ENCODE data around the gene ENPP7. TPM values are rescaled to one million over a fixed set of nuclear protein-coding genes. Genes with fewer than 3 reads are reported as not detected.

ENPP7 gene
- total and polyA plus RNA-seq, 8 donors, result 0.05 to 0.15 (median 0.12) TPM; not detected in 3

DNA sequence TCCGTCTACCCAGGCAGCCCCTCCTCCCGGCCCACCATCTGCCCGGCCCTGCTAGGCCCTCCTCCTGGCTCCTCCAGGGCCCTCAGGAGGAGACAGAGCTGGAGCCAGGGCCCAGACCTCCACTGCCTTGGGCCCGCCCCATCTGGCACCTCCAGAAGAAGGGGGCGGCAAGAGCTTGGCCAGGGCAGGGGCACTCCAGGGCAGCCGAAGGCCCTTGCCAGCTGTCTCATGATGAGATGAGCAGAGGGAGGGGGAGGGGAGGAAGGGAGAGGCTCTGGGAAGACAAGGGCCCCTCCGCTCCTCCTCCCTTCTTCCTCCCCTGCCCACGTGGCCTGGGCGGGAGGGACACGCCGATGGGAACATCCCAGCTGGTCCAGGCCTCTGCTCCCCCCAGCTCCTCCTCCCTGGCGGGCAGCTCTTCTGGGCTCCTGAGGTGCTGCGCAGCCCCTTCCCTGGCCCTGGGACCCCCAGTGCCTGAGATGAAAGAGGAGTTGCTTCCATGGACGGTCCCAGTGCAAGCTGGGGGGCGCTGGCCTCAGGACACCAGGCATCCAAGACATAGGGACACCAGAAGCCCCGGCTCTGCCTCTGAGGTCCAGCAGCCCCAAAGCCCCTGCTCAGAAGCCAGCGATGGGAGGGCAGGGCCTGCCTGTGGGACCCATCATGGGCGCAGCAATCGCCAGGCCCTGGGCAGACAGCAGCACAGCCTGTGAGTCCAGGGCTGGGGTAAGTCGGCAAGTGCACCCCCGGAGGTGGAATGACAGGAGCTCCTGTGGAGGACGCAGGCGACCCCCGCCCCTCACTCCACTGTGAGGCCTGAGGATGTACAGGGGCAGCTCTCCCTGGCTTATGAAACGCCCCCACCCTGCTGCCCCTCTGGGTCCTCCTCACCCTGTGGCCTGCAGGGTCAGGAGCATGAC lies 23.6 kb upstream of the ENPP7 start:
- FAIRE-seq, result no peak
- intact Hi-C loops (cut with DNase I), result loop anchor here in 1 of 3 donors (10.0 kb wide), 1 partner anchor 312 kb away; no protein-coding TSS in a partner anchor

DNA sequence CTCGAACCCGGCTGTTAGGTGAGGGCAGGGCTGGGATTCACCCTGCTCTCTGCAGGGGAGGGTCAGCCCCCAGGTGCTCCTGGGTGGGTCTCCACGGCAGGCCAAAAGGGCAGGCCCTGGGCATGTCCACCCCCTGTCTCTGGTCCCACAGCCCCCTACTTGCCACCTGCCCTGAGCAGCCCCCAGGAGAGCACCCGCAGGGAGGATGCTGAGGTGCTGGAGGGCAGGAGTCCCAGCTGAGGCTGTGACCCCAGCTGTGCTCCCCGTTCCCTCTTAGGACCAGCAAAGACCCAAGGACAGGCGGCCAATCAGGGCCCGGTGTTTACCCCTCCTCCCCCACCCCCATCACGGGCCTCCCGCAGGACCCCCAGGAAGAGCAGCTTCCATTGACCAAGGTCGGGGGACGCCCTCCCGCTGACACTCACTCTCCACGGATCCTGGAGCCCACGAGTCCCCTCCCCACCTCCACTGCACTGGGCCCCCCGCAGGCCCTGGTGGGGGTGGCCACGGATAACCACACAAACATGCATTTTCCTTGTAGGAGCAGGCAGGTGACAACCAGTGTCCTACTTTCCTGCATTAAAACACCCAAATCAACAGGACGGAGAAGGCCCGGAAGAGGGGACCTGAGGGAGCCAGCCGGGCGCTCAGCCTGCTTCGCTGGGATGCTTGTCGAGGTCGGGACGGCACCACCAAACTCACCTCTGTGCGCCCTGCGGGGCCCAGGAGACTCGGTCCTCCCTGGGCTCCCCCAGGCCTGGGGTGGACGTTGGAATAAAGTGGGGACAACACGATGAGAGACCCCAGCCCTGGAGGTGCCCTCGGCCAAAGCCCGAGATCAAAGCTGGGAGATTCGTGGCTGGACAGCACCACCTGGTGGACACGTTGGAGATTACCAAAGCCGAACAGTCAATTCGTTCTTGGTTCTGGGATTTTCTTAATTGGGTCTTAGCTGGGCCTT lies 22.5 kb upstream of the ENPP7 start:
- no peak for FAIRE-seq

More for the DNA sequence above, 23.6 kb upstream of the ENPP7 start:
- H3K4me3 ChIP-seq, result no peak overlapping the region
- no peaks in the 10 kb centered on the region for H3K4me1 ChIP-seq
- ATAC-seq, result peak in 2 of 4 donors; percentile 23 to 26
- H3K9me3 ChIP-seq, result no peaks in the 10 kb centered on the region
- WGBS, 2 donors, result 54 to 74% methylated on average over 19 to 25 of the region's 25 CpGs
- no peak overlapping the region for H3K27ac ChIP-seq
- TF ChIP-seq, protein P1, sequence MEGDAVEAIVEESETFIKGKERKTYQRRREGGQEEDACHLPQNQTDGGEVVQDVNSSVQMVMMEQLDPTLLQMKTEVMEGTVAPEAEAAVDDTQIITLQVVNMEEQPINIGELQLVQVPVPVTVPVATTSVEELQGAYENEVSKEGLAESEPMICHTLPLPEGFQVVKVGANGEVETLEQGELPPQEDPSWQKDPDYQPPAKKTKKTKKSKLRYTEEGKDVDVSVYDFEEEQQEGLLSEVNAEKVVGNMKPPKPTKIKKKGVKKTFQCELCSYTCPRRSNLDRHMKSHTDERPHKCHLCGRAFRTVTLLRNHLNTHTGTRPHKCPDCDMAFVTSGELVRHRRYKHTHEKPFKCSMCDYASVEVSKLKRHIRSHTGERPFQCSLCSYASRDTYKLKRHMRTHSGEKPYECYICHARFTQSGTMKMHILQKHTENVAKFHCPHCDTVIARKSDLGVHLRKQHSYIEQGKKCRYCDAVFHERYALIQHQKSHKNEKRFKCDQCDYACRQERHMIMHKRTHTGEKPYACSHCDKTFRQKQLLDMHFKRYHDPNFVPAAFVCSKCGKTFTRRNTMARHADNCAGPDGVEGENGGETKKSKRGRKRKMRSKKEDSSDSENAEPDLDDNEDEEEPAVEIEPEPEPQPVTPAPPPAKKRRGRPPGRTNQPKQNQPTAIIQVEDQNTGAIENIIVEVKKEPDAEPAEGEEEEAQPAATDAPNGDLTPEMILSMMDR (IDR thresholded peaks at IDR 0.05), result no peak
- H3K27me3 ChIP-seq, result no peaks in the 10 kb centered on the region
- H3K36me3 ChIP-seq, result no peaks in the 10 kb centered on the region
- DNase-seq, result peak in 1 of 6 donors; percentile 75

DNA sequence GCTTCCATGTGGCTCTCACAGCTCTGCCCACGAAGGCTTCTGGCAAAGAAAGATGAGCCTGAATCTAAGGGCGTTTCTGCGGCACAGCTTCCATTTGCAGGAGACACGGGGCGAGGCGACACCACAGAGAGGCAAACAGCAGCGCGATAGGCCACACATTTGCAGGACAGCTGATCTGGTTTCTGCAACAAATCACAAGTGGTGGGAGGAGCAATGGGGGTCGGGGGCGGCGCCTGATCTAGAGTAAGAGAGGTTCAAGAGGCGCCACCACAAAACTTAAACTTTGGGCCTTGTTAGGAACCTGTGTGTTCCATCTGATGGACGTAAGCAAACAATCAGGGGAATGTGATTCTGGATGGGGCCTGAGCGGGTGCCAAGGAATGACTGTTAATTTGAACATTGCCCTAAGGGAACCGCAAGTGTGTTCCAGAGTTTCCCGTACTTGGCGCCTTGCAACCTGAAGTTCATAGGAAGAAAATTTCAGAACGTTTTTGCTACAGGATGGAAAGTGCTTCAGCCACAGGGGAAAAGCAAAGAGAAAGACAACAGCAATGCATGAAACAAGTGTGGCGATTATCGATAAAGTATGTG lies 18.9 kb upstream of the ENPP7 start:
- intact Hi-C loops (cut with DNase I), result no loop called here
- FAIRE-seq (no peak), DNase-seq (no peak), ATAC-seq (no peak)
- Histone ChIP-seq H3K4me3 (no peak overlapping the region), H3K27me3 (no peaks in the 10 kb centered on the region), H3K4me1 (no peaks in the 10 kb centered on the region), H3K9me3 (no peaks in the 10 kb centered on the region), H3K36me3 (no peaks in the 10 kb centered on the region), H3K27ac (no peak overlapping the region)
- WGBS, 2 donors, result 79% methylated on average over 20 of the region's 20 CpGs
- TF ChIP-seq, protein P1 (IDR thresholded peaks at IDR 0.05), result no peak

More for the DNA sequence above, 22.5 kb upstream of the ENPP7 start:
- TF ChIP-seq, protein P1 (IDR thresholded peaks at IDR 0.05), result peak; percentile 46 to 76 (median 68)
- WGBS, 2 donors, result 24 to 26% methylated on average over 35 of the region's 35 CpGs
- Histone ChIP-seq H3K27ac (no peak overlapping the region), H3K4me3 (no peak overlapping the region), H3K9me3 (no peaks in the 10 kb centered on the region), H3K4me1 (no peaks in the 10 kb centered on the region), H3K36me3 (no peaks in the 10 kb centered on the region), H3K27me3 (no peaks in the 10 kb centered on the region)
- ATAC-seq, result peak; percentile 64 to 89 (median 74)
- intact Hi-C loops (cut with DNase I), result loop anchor here in 1 of 3 donors (10.0 kb wide), 1 partner anchor 313 kb away; no protein-coding TSS in a partner anchor
- peak in 4 of 6 donors; percentile 63 to 79 (median 66) for DNase-seq

DNA sequence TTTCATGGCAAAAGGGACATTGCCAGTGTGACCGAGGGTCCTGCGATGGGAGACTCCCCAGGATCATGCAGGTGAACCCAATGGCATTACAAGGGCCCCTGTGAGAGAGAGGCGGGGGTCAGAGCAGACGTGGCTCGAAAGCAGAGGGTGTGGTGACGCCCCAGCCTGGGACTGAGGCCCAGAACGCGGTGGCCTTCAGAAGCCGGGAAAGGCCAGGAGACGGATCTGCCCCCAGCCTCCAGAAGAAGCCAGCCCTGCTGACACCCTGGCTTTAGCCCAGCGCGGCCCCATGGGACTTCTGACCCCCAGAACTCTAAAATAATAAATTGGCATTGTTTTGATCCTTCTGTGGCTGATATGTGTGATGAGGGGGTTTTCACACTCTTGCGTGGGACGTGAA lies 17.4 kb upstream of the ENPP7 start:
- DNase-seq (no peak), FAIRE-seq (no peak), ATAC-seq (no peak)
- intact Hi-C loops (cut with DNase I), result no loop called here
- WGBS, 2 donors, result 55 to 78% methylated on average over 14 of the region's 14 CpGs
- no peak overlapping the region for H3K4me3 ChIP-seq
- H3K9me3 ChIP-seq, result no peaks in the 10 kb centered on the region
- TF ChIP-seq, protein P1 (IDR thresholded peaks at IDR 0.05), result no peak
- H3K27ac ChIP-seq, result no peak overlapping the region
- no peaks in the 10 kb centered on the region for H3K36me3 ChIP-seq
- H3K27me3 ChIP-seq, result no peaks in the 10 kb centered on the region
- H3K4me1 ChIP-seq, result no peaks in the 10 kb centered on the region

Measured in pancreas (tissue), 10 donors.